PFSK-1 (cell line): ENCODE measurements around the gene PCCA.

Experiments
- FOXP2 ChIP-seq: optimal IDR thresholded peaks from 2 replicates; pipeline ENCODE3; 2011; ENCODE audit warnings: borderline replicate concordance, control low read depth, inconsistent platforms; ENCODE audit not compliant: insufficient read depth; ENCODE audit errors: extremely low read length, extremely low read depth
- POLR2AphosphoS5 ChIP-seq: IDR thresholded peaks from 2 replicates; pipeline ENCODE4 v1.6.1; 2012; ENCODE audit warnings: low read depth, mild to moderate bottlenecking, control low read depth, low read length, moderate library complexity
- SIN3A ChIP-seq: IDR thresholded peaks from 2 replicates; pipeline ENCODE4 v1.6.1; 2012; ENCODE audit warnings: mild to moderate bottlenecking, low read length, moderate library complexity, borderline replicate concordance; ENCODE audit not compliant: insufficient read depth
- TAF1 ChIP-seq: IDR thresholded peaks from 2 replicates; pipeline ENCODE4 v1.6.1; 2012; ENCODE audit warnings: low read length, control low read depth, borderline replicate concordance; ENCODE audit not compliant: insufficient read depth
- TF ChIP-seq, protein P1 (sequence below), 2 experiments: IDR thresholded peaks; 2 replicates each; pipeline versions ENCODE4 v1.6.1 to v1.8.0; 2011 to 2012; ENCODE audit warnings: low read depth in 2 of 2, low read length in 2 of 2, control low read depth in 1 of 2, inconsistent platforms in 1 of 2, mild to moderate bottlenecking in 1 of 2, moderate library complexity in 1 of 2; ENCODE audit not compliant: insufficient read depth in 1 of 2

PCCA gene

DNA sequence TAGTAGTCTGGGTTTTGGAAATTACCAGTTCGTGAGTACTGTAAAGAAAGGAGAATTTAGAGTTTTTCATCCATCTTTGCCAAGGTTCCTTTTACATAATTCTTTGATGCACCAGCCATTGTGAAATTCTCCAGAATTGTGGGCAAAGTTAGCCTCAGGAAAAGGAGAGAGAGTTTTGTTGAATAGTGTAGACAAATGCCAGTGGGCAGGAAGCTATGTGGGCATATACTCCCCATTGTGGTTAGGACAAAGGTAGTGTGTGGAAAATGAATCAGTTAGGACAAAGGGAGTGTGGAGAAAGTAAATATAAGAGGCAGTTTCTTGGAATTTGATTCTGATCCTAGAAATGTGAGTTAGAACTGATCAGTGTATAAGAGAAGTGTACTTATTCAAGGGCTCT, 67.9 kb downstream of the PCCA start:
- TF ChIP-seq, protein P1, sequence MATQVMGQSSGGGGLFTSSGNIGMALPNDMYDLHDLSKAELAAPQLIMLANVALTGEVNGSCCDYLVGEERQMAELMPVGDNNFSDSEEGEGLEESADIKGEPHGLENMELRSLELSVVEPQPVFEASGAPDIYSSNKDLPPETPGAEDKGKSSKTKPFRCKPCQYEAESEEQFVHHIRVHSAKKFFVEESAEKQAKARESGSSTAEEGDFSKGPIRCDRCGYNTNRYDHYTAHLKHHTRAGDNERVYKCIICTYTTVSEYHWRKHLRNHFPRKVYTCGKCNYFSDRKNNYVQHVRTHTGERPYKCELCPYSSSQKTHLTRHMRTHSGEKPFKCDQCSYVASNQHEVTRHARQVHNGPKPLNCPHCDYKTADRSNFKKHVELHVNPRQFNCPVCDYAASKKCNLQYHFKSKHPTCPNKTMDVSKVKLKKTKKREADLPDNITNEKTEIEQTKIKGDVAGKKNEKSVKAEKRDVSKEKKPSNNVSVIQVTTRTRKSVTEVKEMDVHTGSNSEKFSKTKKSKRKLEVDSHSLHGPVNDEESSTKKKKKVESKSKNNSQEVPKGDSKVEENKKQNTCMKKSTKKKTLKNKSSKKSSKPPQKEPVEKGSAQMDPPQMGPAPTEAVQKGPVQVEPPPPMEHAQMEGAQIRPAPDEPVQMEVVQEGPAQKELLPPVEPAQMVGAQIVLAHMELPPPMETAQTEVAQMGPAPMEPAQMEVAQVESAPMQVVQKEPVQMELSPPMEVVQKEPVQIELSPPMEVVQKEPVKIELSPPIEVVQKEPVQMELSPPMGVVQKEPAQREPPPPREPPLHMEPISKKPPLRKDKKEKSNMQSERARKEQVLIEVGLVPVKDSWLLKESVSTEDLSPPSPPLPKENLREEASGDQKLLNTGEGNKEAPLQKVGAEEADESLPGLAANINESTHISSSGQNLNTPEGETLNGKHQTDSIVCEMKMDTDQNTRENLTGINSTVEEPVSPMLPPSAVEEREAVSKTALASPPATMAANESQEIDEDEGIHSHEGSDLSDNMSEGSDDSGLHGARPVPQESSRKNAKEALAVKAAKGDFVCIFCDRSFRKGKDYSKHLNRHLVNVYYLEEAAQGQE (IDR thresholded peaks at IDR 0.05; ENCODE audit: insufficient read depth in 1 of 2, low read depth in 2 of 2, low read length in 2 of 2): no peak
- TF ChIP-seq POLR2AphosphoS5: no peak
- no peak for TF ChIP-seq SIN3A
- no peak for TF ChIP-seq TAF1
- no peak for TF ChIP-seq FOXP2

DNA sequence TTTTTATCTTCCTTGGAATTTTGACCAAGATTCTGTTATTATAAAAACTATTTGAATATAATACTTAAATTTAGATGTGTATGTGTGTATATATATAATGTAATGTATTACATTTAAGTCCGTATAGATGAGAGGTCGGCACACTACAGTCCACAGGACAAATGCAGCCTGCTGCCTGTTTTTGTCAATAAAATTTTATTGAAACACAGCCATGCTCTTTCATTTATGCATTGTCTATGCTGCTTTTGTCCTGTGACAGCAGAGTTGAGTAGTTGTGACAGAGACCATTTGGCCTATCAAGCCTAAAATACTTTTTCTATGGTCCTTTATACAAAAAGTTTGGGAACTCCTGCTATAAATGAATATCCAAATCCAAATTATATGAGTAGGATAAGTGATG, 69.7 kb downstream of the PCCA start:
- no peak for TF ChIP-seq POLR2AphosphoS5
- no peak for TF ChIP-seq TAF1

DNA sequence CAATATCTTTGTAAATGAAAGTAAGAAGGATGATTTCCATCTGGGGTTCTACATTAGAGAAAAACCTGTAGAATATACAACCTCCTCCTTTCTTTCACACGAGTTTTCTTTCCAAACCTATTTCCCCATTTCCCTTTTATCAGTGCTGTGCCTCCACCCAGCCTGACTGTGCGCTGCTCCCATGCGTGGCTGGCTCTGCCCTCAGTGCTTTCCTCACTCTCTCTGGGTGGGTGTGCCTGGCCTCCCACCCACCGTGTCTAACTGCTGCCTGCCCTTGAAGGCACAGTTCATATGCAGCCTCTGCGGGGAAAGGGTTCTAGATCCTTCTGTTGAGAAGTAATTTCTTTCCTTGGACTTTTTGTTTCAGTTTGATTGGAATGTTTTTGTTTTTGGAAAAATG, 70.7 kb downstream of the PCCA start:
- no peak for TF ChIP-seq SIN3A
- TF ChIP-seq POLR2AphosphoS5: no peak
- no peak for TF ChIP-seq TAF1
- TF ChIP-seq FOXP2: no peak
- TF ChIP-seq, protein P1 (IDR thresholded peaks at IDR 0.05; ENCODE audit: insufficient read depth in 1 of 2, low read depth in 2 of 2, low read length in 2 of 2): no peak

DNA sequence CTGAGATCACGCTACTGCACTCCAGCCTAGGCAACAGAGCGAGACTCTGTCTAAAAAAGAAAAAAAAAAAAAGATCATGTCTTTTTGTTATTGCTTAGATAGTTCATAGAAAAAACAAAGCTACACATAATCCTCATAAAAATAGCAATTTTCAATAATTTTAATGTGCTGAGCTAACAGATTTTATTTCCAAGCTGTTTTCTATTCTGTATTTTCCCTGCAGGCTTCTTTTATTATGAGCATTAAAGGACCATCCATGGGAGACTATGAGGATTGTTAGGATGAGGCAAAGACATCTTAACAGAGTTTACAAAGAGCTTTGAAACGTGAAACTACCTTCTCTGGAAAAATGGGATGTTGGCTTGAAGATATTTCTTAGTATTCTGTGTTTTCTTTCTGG, 71.6 kb downstream of the PCCA start:
- TF ChIP-seq, protein P1 (IDR thresholded peaks at IDR 0.05; ENCODE audit: insufficient read depth in 1 of 2, low read depth in 2 of 2, low read length in 2 of 2): no peak
- TF ChIP-seq FOXP2: no peak

DNA sequence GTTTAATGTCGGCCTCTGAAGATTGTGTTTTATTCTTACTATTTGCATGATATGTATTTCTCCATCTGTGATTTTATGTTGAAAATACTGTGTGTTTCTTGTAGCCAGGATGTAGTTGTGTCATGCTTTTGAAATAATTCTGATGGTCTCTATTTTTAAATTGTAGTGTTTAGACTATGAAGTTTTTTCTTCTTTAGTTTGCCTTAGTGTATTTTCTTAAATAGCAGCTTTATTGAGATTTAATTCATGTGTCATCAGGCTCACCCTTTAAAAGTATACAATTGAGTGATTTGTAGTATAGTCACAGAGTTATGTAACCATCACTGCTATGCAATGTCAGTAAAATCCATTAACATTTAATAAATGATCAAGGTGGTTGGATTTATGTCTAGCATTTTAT, 74.5 kb downstream of the PCCA start:
- TF ChIP-seq POLR2AphosphoS5: no peak

DNA sequence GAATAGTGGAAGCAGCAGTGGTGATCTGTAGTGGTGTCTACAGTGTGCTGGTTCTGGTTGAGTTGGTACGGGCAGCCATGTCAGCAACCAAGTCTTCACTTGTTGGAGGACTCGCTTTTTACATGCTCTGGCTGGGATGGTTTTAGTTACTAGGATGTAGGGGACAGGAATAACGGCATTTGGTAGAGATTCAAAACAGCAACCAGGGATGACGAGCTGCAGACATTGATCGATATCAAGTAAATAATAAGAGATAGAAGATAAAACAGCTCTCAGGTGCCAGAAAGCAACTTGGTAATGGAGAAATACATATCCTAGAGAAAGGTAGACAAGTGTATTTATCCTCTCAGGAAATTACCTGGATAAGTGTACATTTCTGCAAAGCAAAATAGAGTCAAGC, 84.3 kb downstream of the PCCA start:
- TF ChIP-seq TAF1 (no peak), FOXP2 (no peak), POLR2AphosphoS5 (no peak)
- TF ChIP-seq, protein P1 (IDR thresholded peaks at IDR 0.05; ENCODE audit: insufficient read depth in 1 of 2, low read depth in 2 of 2, low read length in 2 of 2): no peak
